Activated naive CD4-positive, alpha-beta T cell treated with anti-CD3 and anti-CD28 coated beads, Interleukin-2, amount 50 U/mL, for 16 hours (primary cell): ENCODE results near the gene PROB1.
"Not testable (repeated sequence)": the region's sequence is repeated elsewhere in the genome, so short reads cannot be mapped to it uniquely, and the experiment has no call there.

Source experiments
- DNase-seq: peaks from one replicate; pipeline ENCODE4 v3.0.0-alpha.2; 2020

The PROB1 gene

DNA sequence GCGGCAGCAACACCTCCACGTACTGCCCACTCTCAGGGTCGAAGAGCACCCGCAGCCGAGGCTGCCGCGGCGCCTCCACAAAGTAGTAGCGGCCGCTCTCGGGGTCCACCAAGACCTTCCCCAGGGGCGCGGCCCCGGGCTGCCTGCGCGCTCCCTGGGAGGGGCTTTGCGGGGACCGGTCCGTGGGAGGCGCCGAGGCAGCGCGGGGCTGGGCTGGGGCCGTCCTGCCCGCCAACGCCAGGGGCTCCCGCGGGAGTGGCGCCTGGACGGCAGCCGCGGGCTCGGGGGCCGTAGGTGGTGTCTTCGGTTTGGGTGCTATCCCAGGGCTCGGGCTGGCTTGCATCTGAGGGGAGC lies 2.6 kb downstream of the PROB1 start:
- DNase-seq = no peak

DNA sequence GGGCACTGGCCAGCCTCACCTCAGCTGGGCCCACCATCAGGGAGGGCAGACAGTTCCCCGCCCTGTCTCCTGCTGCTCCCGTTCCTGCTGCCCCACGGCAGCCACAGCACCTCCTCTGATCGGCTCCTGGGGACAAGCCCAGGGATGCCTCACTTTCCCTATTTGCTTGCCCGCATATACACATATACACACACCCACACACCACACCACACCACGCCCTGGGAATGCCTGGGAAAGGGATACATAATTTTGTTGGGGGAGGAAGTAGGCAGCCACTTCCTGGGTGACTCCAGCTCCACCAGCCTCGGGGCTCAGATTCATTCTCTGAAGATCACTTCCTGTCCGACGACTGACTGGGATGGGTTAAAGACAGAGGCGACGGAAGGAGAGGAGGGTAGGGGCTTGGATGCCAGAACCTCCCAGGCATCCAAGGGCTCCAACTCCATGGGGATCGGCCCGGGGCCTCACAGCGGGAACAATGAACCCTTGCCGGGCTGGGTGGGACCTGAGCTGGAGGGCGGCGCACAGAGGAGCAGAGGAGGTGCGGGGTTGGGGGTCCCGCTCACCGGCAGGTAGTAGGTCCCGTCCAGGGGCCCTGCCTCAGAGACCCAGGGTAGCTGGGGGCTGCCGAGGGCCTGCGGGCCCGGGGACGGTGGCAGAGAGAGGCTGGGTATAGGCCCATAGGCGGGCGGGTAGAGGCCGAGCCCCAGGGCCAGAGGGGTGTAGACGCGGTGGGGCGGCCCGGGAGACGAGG lies 3.2 kb downstream of the PROB1 start:
- DNase-seq = no peak

DNA sequence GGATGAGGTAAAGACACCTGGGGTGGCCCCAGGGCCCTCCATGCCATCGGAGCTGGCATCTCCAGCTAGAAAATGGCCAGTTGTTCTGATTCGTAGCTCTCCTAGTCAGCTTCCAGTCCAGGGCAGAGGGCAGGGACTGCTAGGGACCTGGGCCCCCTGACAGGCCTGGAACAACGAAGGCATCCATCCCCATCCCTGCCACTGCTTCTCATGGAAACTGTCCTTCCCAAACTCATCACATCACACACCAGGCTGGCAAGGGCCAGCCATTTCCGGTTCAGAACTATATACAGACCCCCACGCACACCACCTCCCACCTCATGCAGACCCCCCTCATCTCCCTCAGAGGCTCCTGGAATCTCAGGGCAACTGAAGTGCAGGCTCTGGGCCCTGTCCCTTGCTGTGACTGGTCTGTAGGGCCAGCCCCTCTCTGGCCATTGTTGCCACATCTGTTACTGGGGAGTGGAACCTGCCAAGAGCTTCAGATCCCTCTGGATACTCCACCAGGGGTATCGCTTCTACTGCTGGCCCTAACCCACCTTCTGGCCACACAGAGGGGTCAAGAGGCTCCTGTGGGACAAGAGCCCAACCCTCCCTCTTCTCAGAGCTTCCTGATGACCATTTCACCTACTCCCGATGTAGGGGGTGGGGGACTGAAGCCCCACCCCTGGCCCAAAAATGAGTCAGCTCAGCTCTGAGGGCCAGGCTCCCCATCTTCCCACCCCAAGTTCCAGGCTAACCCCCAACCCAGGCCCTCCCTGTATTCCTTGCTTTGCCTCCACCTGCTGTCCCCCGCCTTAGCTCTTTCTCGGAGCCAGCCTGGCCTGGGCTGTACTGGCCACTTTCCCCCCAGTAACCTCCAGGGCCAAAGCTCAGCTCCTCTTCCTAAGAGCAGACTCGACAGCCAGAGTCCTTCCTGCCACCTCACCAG lies 4.0 kb downstream of the PROB1 start:
- DNase-seq = no peak

DNA sequence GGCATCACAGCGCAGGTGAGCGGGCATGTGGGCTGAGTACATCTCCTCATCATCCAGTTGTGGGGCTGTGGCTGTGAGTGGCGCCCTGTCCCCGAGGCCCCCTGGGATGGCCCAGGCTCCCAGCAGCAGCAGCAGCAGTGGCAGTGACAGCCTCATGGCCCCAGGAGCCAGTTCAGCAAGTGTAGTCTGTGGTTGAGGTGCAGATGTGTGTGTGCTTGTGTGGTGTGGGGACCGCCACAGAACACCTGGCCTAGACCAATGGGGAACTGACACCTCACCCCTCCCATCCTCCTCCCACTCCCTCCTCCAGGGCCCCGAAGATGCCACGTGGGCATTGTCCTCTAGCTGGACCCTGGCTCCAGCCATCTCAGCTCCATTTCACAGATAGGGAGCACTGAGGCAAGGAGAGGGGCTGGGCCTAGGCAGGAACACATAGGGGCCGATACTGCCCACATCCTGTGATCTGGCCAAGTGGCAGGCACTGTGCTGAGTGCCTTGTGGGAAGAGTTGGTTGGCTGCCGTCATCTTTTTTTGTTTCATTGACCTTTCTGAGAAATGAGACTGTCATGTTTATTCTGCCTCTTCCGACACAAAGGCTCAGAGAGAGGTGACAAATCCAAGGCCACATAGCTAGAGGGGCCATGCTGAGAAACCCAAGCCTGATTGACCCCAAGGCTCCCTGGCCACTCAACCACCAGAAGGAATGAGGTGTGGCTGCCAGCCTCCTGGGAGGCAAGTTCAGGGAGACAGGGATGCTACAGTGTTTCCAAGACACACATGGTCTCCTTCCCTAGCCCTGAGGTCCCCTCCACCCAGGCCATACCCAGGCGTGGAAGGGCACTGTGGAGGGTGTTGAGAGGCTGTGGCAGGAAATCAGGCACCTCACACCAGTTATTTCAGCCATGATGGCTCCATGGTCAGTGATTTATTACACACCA lies 4.9 kb downstream of the PROB1 start, which contains the start of gene MZB1:
MZB1 (minus strand) TSS at position 213 of the 938 bp plus-strand sequence; CDS start at position 156, 57 bp downstream.
- no peak for DNase-seq

DNA sequence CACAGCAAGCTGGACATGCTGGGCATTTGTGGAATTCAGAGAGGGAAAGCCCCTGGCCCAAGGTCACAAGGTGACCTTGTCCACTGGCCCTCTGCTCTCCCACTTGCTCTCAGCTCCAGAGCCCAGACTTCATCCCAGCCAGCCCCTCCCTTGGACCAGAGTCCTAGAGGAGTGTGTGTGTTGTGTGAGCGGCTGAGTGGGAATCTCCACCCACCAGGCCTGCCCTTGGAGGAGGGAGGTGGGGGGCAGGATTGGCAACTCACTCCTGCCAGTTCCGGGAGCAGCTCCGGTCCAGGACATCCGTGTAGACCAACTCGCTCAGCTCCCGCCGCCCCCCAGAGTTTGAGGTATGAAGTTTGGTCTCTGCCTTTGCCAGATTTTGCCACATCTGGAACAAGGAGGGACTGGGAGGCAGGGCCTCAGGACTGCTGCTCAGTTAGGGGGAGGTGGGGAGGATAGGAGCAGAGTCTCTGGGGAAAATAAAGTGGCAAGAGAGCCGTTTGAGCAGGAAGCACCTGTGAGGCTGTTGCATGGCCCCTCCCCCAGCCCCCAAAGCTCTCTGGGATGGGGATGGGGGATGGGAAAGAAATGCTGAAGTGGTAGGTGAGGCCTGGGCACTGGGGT lies 6.6 kb downstream of the PROB1 start:
- no peak for DNase-seq

DNA sequence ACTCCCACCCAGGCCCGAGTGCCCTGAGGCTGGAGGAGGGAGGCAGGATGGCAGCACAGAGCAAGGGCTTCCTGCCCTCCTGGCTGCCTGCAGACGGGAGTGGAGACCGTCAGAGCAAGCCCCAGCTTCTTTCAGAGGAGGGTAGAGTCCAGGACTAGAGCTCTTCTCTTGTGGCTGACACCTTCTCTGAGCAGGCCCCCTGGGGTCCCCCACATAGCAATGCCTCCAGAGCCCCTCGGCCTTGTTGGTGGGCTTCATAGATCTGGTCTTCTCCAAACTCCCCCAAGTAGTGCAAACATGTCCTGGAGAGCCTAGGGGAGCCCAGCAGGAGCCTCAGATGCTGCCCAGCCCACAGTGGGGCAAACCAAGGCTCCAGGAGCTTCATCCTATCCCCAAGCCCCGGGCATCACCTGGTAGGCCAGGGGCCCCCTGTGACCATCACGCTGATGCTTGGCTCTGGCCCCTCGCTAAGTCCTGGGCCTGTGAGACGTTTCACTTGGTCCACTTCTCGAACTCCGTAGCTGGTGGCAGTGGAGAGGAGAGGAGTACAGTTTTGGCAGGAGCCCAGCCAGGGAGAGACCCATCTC lies 7.2 kb downstream of the PROB1 start:
- DNase-seq = no peak

DNA sequence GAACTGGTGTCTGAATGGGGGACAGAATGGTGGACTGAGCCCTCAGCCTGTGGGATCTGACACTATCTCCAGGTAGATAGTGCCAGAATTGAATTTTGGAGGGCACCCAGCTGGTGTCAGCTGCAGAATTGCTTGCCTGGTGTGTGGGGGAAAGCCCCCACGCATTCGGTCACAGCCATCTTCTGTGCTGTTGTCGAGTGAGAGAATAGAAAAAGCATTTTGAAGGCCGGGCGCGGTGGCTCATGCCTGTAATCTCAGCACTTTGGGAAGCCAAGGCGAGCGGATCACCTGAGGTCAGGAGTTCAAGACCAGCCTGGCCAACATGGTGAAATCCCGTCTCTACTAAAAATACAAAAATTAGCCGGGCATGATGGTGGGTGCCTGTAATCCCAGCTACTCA lies 7.9 kb downstream of the PROB1 start:
- DNase-seq = not testable (repeated sequence)

DNA sequence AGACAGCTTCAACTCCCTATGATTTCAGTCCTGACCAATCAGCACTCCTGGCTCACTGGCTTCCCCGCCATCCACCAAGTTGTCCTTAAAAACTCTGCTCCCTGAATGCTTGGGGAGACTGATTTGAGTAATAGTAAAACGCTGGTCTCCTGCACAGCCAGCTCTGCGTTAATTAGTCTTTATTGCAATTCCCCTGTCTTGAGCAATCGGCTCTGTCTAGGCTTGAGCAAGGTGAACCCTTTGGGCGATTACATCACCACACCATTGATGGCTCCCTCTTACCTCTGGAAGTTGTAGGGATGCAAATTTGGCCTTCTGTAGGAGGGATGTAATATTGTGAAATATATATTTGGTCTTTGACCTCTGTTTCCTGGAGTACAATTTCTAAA lies 8.9 kb downstream of the PROB1 start:
- no peak for DNase-seq

DNA sequence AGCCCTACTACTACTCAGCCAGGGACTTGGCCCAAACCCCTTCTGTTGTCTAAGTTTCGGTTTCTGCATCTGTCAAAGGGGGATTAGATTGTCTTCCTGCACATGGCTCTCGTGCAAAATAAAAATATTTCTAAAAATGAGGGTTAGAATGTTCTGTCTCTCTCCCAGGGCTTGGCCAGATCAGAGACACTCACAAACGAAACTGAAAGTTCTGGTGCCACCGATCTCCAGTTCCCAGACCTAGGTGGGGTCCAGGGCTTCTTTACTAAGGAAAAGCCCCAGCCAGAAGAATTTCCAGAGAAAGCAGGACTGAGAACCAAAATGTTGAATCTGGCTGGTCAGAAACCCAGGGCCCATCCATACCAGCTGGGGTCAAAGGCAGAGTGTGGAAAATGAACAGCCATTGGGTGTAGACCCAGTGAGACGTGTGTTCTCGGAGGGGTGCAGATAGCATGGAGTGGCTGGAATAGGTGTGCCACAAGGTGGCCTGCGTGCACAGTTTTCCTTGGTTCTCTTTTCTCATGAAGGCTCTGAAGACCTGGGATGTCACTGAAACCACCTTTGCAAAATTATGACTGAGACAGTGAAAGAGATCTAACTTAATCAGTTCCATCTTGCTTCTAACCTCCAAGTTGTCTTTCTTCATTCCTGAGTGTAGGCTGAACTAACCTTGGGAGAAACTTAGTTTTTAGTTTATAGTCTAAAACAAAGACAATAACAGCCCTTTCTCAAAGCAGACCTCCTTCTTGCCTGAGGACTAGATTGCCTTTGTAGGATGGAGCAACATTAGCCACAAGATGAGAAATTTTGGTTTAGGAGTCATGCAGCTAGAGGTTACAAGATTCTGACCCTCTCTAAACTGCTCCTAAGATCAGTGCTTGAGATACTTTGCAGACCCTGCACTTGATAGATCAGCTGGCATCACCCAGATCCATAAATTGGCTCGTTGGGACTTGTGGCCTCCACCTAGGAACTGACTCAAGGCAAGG lies 9.5 kb downstream of the PROB1 start:
- DNase-seq = no peak

DNA sequence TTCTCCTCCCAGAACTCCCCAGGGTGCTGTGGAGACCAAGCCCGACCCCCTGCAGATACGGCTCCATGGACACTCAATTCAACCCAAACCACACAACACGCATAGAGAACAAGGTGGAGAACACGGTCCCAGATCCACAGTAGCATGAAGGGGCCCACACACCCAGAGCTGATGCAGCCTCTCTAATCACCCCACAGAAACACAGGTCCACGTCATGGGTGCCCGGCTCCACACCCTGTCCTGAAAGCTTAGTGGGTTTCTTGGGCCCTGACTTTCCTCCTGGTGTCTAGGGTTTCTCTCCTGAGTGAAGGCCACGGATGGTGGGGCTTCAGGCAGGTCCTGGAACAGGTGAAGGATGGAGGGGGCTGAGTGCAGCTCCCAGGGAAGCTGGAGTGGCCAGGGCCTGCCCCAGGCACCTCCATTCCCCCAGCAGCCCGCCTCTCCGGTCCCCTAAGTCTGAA lies 10.3 kb downstream of the PROB1 start:
- DNase-seq = no peak

DNA sequence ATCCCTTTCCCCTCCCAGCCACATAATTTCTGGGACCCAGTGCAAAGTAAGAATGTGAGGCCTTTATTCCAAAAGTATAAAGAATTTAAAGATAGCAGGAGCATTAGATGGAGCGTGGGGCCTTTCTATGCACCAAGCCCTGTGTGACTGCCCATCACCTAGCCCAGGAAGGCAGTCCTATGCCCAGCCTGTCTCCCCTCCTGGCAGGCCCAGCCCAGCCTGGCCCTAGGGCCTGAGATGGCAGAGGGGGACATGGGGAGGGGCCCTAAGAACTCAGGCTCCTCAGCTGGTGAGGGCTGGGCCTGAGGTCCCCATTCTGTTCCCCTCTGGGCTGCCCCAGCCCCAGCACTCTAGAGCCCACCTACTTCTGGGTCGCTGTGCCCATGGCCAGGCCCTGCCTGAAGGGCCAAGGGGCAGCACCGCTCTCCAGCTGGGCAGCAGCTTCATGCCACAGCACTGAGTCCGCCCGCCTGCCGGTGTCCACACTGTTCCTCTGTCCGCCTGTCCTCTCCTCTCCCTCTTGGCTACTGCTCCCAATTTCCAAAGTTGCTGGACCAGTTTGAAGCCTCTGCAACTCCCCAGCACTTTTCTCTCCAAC lies 10.8 kb downstream of the PROB1 start:
- no peak for DNase-seq

DNA sequence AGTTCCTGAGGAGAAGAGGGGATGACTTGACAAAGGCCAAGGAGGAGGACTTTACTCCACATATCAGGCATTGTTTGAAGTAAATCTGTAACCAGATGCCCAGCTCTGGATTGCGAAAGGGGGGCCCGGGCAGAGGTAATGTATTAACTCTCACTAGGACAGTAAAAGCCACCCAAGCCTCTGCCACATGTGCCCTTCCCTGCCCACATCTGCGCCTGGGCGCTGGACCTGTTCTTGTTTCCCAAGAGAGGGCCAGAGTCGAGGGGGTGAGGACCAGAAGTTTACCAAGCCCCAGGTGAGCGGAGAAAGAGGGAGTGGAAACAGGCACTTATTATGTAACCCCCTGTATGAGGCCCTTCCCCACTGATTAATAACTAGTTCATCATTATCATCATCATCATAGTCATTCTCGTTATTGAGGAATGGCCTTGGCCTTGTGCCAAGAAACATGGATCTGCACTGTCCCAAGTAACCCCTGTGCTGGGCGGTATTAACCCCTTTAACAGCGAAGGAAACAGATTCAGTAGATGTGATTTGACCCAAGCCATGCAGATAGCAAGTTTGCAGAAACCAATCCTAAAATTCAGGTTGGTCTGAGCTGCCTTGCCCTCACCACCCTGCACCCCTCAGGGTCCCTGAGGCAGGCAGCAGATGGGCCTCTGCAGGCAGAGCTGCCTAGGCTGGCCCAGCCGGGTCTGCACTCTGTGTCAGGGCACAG lies 11.5 kb downstream of the PROB1 start, which contains the start of gene SLC23A1:
SLC23A1 (minus strand) TSS at position 23 of the 718 bp plus-strand sequence. CDS start 44 bp downstream, outside the sequence.
- DNase-seq = no peak

DNA sequence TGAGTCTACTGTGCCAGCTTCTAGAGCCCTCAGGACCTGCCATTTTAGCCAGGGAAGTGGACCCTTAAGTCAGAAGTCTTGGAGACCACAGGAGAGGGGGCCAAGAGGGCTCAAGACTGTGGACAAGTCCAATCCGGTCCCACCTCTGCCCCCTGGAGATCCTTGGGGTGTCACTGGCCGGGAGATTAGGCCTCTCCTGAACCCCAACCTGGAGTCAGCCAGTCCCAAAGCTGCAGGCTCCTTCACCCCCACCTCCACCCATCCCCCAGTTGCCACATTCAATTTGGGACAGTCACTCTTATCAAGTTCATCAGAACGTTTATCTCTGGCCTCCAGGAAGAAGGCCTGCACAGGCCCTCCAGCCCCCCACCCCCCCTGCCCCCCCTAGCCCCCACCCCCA lies 12.1 kb downstream of the PROB1 start:
- DNase-seq = no peak

DNA sequence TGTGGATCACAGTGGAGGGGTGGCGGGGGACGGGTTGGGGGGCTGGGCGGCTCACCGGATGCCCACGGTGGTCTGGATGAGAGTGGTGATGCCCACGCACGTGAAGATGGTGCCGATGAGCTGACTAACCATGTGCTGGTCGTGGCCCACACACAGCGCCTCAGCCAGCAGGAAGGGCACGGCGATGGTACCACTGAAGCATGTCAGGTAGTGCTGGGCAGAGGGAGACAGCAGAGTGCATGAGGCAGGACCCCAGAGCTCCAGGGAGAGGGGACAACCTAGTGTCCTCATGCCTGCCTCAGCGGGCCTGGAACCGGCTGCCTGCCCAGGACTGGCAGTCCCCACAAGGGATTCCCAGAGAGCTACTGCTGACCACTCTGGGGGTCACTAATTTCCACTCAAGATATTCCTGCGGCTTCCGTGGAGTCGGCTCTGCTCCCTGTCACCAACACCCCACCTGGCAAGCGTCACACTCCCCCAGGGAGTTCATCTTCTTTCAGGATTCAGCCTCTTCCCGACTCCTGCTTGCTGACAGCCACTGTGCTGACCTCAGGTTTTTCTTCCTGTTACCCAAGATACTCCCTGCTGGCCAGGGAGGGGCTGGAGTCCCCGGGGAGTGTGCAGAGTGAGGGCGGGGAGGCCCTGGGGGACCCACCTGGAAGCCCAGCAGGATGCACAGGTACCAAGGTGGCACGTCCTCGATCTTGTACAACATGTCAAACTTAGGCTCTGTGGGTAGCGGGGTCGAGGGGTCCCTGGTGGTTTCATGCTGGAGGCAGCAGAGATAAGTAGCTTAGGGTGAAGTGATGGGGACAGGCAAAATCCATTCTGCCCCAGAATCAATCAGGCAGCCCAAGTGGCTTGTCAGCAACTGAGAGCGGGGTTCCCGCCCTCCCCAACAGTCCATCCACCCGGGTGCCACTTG lies 12.8 kb downstream of the PROB1 start:
- DNase-seq = no peak

DNA sequence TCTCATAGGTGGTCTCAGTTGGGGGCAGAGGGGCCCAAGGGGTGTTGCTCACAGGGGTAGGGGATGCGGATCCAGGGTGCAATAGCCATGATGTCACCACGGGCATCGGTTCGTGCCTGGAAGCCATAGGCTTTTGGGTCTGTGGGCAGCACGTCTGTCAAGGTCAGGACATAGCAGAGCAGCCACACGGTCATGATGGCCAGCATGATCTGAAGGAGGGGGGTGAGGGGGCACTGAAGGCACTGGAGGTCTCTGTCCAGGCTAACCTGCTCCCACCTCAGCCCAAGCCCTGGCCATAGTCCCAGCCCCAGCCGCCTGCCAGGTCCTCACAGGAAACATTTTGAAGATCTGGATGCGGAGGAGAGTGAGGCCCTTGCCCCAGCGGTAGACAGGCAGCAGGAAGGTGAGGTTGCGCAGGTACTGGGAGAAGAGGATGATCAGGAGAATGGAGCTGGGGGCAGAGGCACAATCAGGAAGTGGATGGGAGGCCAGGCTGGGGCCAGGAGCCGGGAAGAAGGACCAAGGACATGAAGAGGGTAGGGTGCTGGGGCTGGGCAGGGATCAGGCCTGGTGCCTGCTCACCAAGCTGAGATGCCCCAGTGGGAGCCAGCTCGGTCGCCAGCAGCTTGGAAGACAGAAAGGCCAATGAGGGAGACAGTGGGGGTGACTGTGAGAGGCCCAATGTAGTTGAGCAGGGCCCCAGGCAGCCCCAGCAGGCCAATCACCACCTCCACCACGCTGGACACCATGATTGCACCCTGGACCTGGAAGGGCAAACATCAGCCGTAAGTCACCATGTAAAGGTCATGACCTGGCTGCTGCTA lies 15.1 kb downstream of the PROB1 start:
- no peak for DNase-seq

DNA sequence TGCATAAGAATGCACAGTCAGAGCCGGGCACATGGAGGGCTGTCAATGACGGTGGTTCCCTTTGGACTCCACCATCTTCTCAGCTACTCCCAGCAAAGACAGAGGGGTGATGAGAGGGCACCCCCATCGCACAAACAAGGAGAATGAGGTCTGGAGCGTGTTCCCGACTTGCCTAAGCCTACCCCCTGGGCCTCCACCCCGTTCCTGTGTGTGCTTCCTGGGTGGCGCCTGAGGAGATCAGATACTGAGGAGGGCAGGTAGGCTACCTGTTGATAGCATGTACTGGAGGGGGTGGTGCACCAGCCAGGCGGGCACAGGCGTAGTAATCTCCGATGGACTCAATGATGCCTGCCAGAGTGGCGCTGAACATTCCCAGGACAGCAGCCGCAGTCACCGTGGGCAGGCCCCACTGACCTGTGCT lies 16.0 kb downstream of the PROB1 start:
- DNase-seq = no peak

DNA sequence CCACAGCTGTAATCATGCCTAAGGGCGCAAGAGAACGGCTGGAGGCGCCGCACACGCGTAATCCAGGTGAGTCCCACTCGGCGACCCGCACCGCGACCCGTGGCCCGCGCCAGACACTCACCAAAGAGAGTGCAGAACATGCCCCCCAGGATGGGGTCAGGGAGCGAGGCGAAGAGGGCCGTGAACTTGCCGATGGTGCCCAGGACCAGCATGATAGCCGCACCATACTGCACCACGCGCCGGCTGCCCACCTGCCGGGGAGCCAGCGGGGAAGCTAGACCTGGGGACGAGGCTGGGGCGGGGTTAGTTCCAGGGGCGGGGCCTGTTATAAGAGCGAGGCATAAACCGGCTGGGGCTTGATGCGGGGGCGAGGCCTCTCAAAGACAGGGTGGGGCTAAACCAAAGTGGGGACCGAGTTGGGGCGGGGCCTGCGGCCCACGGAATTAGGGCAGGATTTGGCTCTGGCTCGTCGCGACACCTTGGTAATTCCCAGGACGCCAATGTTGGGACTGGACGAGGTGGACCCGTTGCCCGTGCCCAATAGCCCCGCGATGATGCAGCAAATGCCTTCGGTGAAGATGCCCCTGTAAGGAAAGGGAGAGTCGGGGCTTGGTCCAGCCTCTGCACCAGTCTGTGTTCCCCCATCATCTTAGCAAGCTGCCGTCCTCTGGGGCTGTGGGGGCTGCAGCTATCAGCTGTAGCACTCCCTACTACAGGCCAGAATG lies 16.6 kb downstream of the PROB1 start:
- no peak for DNase-seq
